ENCODE data around the gene CCDC126.

CCDC126 gene

GRCh38 chr7:23590529-23590928, 6.7 kb upstream of the CCDC126 start:
- TF ChIP-seq CTCF (conservative IDR thresholded peaks at IDR 0.05; ENCODE audit: low read depth, low read length), result no peak
- DNase-seq (ENCODE audit: low read depth), result no peak

GRCh38 chr7:23593706-23594105, 3.5 kb upstream of the CCDC126 start:
- TF ChIP-seq CTCF (conservative IDR thresholded peaks at IDR 0.05; ENCODE audit: low read depth, low read length), result no peak
- DNase-seq (ENCODE audit: low read depth), result no peak
- H3K4me3 ChIP-seq (ENCODE audit: low read length), result no peak overlapping the region

More at GRCh38 chr7:23590529-23590928, 6.7 kb upstream of the CCDC126 start:
- no peak overlapping the region for H3K4me3 ChIP-seq (ENCODE audit: low read length)

GRCh38 chr7:23594879-23595604, 2.1 kb upstream of the CCDC126 start:
- DNase-seq (ENCODE audit: low read depth), result no peak
- H3K4me3 ChIP-seq (ENCODE audit: low read length), result no peak overlapping the region
- TF ChIP-seq CTCF (conservative IDR thresholded peaks at IDR 0.05; ENCODE audit: low read depth, low read length), result no peak

- DNase-seq (ENCODE audit: low read depth), result no peak
- H3K4me3 ChIP-seq (ENCODE audit: low read length), result peak overlapping the region; percentile 84
Observed at GRCh38 chr7:23598296-23598695, 1.1 kb downstream of the CCDC126 start.

GRCh38 chr7:23600236-23600635, 3.1 kb downstream of the CCDC126 start:
- H3K4me3 ChIP-seq (ENCODE audit: low read length), result no peak overlapping the region
- TF ChIP-seq CTCF (conservative IDR thresholded peaks at IDR 0.05; ENCODE audit: low read depth, low read length), result no peak
- DNase-seq (ENCODE audit: low read depth), result no peak

More at GRCh38 chr7:23598296-23598695, 1.1 kb downstream of the CCDC126 start:
- no peak for TF ChIP-seq CTCF (conservative IDR thresholded peaks at IDR 0.05; ENCODE audit: low read depth, low read length)

- no peak for DNase-seq (ENCODE audit: low read depth)
- TF ChIP-seq CTCF (conservative IDR thresholded peaks at IDR 0.05; ENCODE audit: low read depth, low read length), result no peak
- no peak overlapping the region for H3K4me3 ChIP-seq (ENCODE audit: low read length)
Observed at GRCh38 chr7:23603632-23604295, 6.6 kb downstream of the CCDC126 start.

- no peak for TF ChIP-seq CTCF (conservative IDR thresholded peaks at IDR 0.05; ENCODE audit: low read depth, low read length)
- DNase-seq (ENCODE audit: low read depth), result no peak
- H3K4me3 ChIP-seq (ENCODE audit: low read length), result no peak overlapping the region
Observed at GRCh38 chr7:23604296-23604640, 7.1 kb downstream of the CCDC126 start.
